Stomach (tissue), 4 donors: Measurements from ENCODE around the gene ADNP.

Source experiments
- EP300 ChIP-seq: sonication (generic); formaldehyde crosslinking; IDR thresholded peaks from one replicate; pipeline ENCODE4 v1.6.1; 2017; ENCODE audit warnings: antibody characterized with exemption
- POLR2A ChIP-seq, 4 donors: fragments of 450-650 bp; IDR thresholded peaks; one replicate each; pipeline ENCODE4 v1.6.1; 2016; ENCODE audit warnings: antibody characterized with exemption in 4 of 4, control low read depth in 2 of 4, mild to moderate bottlenecking in 1 of 4, moderate library complexity in 1 of 4
- POLR2AphosphoS5 ChIP-seq, 3 donors: sonication (generic); formaldehyde crosslinking; IDR thresholded peaks; one replicate each; pipeline ENCODE4 v1.6.1; 2016; ENCODE audit warnings: antibody characterized with exemption in 3 of 3
- TF ChIP-seq, protein P1 (sequence below), 7 experiments: fragments of 450-650 bp in 4 of 7; fragments of 200-600 bp in 3 of 7; sonication (generic) in 3 of 7; IDR thresholded peaks; one replicate each; pipeline ENCODE4 v1.5.1; 2016 to 2019; ENCODE audit warnings: antibody characterized with exemption in 7 of 7, control low read depth in 2 of 7, mild to moderate bottlenecking in 1 of 7

GRCh38 chr20:50911030-50911429 is 20.2 kb downstream of the ADNP start:
- TF ChIP-seq, protein P1, sequence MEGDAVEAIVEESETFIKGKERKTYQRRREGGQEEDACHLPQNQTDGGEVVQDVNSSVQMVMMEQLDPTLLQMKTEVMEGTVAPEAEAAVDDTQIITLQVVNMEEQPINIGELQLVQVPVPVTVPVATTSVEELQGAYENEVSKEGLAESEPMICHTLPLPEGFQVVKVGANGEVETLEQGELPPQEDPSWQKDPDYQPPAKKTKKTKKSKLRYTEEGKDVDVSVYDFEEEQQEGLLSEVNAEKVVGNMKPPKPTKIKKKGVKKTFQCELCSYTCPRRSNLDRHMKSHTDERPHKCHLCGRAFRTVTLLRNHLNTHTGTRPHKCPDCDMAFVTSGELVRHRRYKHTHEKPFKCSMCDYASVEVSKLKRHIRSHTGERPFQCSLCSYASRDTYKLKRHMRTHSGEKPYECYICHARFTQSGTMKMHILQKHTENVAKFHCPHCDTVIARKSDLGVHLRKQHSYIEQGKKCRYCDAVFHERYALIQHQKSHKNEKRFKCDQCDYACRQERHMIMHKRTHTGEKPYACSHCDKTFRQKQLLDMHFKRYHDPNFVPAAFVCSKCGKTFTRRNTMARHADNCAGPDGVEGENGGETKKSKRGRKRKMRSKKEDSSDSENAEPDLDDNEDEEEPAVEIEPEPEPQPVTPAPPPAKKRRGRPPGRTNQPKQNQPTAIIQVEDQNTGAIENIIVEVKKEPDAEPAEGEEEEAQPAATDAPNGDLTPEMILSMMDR (IDR thresholded peaks at IDR 0.05) = no peak
- no peak for TF ChIP-seq POLR2A (IDR thresholded peaks at IDR 0.05)
- TF ChIP-seq POLR2AphosphoS5 (IDR thresholded peaks at IDR 0.05) = no peak
- no peak for TF ChIP-seq EP300
